RWPE1 (cell line): ENCODE results near the gene CSH2.

Experiments
- CTCF ChIA-PET: fragments of 350-600 bp; sonication (Branson Sonifier 250); formaldehyde crosslinking; extraction: SDS; loops from one replicate; lab custom pipeline; 2021; lab: Yijun Ruan, JAX
- POLR2A ChIA-PET: fragments of 400-600 bp; formaldehyde crosslinking; extraction: SDS; loops from one replicate; lab custom pipeline; 2020; ENCODE audit warnings: antibody characterized with exemption; ENCODE audit not compliant: low non-redundant PET; lab: Yijun Ruan, JAX
- DNase-seq: peaks from one replicate; pipeline ENCODE4 v3.0.0; 2012; ENCODE audit warnings: low spot score
- H3K27ac ChIP-seq: fragments of 450-650 bp; 2 replicates; pipeline ENCODE4 v1.5.1; 2017
- TF ChIP-seq, protein P1 (sequence below): fragments of 450-650 bp; conservative IDR thresholded peaks from 2 replicates; pipeline ENCODE4 v1.5.1; 2017; ENCODE audit warnings: low read depth, mild to moderate bottlenecking

The CSH2 gene

DNA sequence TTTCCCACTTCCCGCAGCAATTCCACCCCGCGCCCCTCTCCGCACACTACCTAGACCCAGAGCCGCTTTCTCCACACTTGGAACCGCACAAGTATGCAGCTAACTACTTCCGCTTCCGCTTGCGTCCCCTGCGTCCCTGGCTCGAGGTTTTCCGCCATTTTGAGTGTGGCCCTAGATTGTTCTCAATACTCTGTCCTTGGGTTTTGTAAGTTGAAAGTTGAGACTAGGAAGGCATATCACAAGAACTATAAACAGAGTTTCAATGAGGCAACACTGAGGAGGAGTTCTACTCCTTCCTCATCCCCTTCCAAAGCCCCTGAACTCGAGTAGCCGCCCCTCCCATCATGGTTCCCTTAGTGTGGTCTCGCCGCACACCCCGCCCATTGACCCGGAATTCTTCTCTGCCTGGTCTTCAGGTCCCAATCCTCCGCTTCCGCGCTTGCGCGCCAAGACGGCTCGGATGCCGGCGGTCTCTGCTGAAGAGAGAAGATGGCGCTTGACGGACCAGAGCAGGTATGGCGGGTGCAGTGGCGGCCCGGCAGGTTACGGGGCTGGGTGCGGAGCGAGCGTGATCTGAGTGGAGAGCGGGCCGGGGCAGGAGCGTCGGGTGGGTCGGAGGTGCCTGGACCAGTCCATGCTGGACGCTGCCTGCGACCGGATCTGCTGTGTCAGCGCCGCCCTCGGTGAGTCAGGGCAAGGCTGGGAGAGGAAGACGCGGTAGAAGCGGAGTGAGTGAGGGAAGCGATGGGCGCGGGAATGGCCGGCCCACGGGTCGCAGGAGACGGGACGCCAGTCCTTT, 46.3 kb downstream of the CSH2 start, which contains the start of the genes FTSJ3 and PSMC5:
TSS of gene FTSJ3 (minus strand) at position 662 of the 799 bp plus-strand sequence. CDS start 761 bp downstream, outside the sequence.
TSS of gene PSMC5 (plus strand) at position 430 of the 799 bp plus-strand sequence. CDS start at position 490, 60 bp downstream.
- DNase-seq = peak; percentile 89
- ChIA-PET CTCF (interaction anchor here (0.6 kb wide), 2 partner anchors 22 to 33 kb away, joined by 3 to 5 read pairs; no protein-coding TSS in a partner anchor), POLR2A (interaction anchor here (0.6 to 1.0 kb wide), 3 partner anchors 12 to 25 kb away, joined by 3 read pairs; no protein-coding TSS in a partner anchor)
- peak within 1 kb of the TSS; percentile 88 for H3K27ac ChIP-seq
- TF ChIP-seq, protein P1, sequence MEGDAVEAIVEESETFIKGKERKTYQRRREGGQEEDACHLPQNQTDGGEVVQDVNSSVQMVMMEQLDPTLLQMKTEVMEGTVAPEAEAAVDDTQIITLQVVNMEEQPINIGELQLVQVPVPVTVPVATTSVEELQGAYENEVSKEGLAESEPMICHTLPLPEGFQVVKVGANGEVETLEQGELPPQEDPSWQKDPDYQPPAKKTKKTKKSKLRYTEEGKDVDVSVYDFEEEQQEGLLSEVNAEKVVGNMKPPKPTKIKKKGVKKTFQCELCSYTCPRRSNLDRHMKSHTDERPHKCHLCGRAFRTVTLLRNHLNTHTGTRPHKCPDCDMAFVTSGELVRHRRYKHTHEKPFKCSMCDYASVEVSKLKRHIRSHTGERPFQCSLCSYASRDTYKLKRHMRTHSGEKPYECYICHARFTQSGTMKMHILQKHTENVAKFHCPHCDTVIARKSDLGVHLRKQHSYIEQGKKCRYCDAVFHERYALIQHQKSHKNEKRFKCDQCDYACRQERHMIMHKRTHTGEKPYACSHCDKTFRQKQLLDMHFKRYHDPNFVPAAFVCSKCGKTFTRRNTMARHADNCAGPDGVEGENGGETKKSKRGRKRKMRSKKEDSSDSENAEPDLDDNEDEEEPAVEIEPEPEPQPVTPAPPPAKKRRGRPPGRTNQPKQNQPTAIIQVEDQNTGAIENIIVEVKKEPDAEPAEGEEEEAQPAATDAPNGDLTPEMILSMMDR = peak; percentile 68

DNA sequence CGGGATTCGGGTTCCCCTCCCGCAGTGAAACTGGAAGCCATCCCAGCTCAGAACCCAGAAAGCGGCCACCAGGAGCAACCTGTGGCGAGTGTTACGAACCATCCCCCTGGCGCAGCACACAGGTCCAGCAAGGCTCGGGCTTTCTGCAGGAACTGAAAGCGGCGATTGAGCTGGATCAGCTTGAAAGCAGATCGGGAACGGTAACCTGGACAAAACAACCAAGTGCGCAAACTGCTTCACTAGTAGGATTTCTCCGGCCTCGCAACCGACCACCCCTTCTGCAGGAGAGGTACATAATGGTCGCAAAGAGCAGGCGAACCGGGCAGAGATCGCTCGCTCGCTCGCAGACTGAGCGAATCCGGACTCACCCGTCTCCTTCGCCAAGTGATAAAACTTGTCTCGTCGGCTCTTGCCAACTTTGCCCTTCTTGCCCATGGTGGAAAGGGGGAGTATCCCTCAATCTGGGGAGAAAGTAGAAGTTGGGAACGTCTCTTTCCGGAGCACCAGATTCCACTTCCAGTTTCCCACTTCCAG, 46.9 kb downstream of the CSH2 start:
- H3K27ac ChIP-seq = peak overlapping the region; percentile 88
- POLR2A ChIA-PET = interaction anchor here (0.7 kb wide), 1 partner anchor 24 kb away, joined by 3 read pairs; no protein-coding TSS in a partner anchor
- TF ChIP-seq, protein P1 = no peak
- no peak for DNase-seq
- CTCF ChIA-PET = no interaction called here

DNA sequence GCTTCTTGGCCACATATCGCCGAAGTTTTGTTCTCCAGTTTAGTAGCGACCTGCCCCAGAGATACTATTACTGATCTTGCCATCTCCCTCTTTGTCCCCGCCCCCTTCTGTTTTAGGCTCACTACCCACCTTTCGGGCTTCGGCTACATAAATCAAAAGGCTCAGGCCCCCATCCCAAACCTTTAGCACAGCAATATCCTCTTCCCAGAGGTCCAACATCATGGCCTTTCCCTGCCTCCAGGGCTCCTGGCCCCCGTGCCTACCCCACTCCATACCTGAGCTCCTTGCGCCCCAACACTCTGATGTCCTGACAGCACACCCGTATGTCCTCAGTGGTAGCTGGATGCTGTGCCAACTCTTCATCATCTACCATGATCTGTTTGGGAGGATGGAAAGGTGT, 49.1 kb downstream of the CSH2 start:
- POLR2A ChIA-PET = no interaction called here
- DNase-seq = no peak
- TF ChIP-seq, protein P1 = no peak
- CTCF ChIA-PET = no interaction called here
- H3K27ac ChIP-seq = peak overlapping the region; percentile 10

DNA sequence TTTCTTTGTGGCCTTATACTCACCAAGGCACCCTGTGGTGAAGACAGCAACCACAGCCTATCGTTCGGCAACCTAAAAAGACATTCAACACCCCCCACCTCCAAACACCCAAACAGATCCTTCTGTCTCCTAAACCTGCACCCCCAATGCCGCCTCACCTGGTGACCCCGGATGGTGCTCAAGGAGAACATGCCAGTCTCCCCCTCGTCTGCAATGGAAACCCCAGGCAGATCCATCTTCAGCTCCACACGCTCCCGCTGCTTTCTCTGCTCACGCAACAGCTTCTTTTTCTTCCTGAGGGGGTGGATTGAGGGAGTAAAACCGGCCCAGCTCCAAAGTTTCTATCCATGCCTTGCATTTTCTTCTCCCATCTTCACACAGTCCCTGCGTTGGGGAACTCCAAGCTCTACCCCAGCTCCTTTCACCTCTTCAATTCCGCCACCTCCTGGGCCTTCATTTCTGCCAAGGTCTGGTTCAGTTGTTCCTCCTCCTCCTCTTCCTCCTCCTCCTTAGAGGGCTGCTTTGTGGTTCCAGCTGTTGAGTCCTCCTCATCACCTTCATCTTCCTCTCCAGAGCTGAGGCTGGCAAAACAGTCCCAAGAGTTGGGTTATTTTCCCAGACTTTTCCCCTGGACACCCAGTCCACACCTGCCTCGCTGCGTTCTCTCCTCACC, 49.7 kb downstream of the CSH2 start:
- CTCF ChIA-PET = interaction anchor here (0.6 kb wide), 1 partner anchor 25 kb away, joined by 3 read pairs; no protein-coding TSS in a partner anchor
- H3K27ac ChIP-seq = peak overlapping the region; percentile 10
- TF ChIP-seq, protein P1 = no peak
- DNase-seq = no peak
- POLR2A ChIA-PET = no interaction called here

DNA sequence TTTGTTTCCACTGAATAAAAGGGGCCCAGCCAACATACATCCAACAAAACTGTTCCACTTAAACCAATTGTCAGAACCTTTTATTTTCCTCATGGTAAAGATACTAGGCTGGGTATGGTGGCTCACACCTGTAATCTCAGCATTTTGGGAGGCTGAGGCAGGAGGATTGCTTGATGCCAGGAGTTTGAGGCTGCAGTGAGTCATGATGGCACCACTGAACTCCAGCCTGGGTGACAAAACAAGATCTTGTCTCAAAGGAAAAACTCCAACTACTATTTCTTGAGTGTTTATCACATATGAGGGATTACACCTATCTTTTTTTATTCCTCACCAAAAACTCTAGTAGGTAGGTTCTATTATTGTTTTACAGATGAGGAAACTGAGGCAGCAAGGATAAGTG, 50.9 kb downstream of the CSH2 start:
- CTCF ChIA-PET = no interaction called here
- no peak overlapping the region for H3K27ac ChIP-seq
- no peak for DNase-seq
- POLR2A ChIA-PET = no interaction called here
- TF ChIP-seq, protein P1 = no peak
